ENCODE results near the gene MYL3.

The MYL3 gene

GRCh38 chr3:46882377-46883053 is 19.3 kb upstream of the MYL3 start:
- peak; percentile 76 for DNase-seq

DNA sequence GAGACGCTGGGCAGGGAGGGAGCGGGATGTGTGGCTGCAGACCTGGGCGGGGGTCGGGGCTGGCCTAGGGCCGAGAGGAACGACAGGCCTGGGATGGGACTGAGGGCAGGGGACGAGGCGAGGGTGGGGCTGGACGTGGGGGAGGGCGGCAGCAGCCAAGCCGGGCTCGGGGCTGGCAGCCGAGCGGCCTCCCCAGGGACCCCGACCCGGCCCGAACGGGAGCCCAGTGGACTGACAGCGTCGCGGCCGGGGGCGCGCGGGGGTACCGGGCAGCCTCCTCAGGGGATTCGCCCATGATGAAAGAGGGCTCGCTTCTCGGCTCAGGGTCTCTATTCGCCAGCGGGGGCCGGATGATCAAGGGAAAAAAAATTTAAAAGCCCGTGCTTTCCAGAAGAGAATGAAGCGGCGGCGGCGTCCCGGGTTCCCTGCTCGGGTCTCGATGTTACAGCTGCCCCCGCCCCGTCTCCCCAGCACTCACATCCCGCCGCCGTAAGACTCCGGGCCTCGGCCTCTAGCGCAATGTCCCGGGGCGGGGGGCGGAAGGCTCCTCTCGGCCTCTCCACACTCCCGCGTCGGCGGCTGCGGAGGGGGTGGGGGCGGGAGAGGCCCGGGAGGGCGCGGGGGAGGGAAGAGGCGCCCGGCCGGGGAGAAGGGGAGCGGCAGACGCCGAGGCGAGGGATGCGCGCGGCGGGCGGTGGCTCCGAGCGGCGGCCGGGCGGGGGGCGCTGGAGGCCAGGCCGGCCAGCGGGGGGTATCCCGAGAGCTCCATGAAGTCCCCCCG is 18.5 kb upstream of the MYL3 start:
- DNase-seq, result peak; percentile 72

DNA sequence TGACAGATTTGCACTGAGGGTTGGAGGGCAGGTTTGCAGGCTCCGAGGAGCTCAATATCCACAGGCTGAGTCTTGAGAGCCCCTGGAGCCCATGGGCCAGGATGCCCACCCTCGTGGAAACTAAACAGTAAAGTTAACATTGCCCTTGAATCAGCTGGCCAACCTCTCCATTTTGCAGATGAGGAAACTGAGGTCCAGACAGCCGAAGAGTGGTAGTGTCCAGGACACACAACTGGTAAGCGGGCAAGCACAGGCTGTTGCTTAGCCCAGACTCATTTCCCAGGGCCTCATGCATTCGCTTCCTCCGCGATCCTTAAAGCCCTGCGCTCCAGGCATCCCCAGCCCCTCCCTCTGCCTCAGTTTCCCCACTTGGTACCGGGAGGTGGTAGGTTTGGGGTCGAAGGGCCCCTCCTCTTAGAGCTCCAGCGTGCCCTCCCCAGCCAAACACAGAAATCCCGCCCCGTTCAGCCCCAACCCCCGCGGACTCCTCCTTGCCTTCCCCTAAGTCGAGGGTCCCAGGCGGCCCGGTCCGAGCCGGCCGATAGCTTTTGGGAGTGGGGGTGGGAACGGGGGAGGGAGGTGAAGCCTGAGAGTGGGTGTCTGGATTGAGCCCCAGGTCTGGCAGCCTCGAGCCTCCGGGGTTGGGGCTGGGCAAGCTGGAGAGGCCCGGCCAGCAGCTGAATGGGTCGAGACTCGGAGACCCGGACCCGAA is 17.8 kb upstream of the MYL3 start:
- DNase-seq, result no peak

DNA sequence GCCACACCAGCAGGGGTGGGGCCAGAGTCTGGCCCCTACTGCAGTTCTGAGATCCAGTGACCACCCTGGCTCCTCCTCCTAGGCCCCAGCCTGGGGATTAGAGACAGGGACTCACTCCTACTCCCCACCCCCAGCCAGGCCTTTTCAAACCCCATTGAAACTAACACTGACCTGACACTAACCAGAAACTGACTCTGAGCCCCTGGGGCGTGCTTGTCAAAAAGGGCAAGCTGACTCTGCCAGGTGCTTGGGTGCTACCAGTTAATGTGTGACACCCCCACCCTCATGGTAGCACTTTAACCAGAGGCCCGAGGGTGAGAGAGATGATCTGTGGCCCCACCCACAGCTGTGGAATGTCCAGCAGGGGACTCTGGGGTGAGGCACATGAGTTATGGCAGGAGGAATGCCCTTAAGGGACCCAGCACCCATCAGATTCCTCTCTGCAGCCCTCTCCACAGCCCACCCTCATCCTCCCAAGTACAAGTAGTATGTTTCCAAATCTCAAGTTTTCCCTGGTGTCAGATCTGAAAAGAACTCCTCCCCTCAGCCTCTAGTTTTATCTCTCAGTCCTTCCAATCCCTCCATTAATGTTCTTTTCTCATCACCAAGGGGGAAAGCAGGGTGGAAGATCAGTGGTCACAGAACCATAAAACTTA is 15.7 kb upstream of the MYL3 start:
- DNase-seq, result no peak

GRCh38 chr3:46877406-46878125 is 14.3 kb upstream of the MYL3 start, which contains the start of gene PTH1R:
Gene PTH1R, plus strand, starts transcription at chr3:46877721. Its CDS starts 5,839 bp downstream, at chr3:46883560.
- no peak for DNase-seq

DNA sequence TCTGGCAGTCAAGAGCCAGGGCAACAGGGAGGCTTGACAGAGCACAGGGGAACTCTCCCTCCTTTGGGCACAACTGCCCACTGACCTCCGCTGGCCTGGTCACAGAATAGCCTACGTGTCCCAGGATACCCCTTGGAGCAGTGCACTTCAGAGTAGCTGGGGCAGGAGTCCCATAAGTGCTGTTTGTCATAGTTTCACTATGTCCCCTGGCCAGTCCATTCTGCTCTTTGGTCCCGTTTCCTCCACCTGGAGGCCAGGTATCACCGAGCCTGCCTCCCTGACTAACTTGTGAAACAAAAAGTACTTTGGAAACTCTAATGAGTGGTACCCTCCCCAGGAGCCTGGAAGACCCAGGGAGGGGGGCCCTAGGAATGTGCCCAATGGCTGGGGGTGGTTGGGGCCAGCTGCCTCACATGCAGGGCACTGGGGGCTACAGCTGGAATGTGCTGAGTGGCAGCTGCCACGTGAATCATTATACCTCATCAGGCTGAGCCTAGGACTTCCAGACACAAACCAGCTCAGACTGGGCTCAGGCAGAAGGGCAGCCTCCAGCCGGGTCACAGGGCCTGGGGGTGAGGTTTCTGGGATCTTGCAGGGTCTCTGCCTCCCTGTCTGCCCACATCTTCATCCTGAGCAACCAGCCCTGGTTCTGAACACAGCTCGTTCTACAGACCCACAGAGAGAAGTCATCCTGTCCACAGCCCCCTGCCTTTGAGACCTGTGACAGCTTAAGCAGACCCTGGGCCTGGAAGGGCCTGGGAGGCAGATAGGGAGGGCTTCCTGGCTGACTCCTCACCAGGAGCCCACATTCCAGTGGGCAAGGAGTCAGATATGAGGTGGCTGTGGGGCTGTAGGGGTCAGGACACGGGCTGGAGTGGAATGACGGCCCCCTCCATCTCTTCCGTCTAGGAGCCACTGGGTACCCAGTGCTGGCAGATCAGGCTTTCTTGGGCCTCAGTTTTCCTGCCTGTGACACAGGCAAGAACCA is 13.4 kb upstream of the MYL3 start:
- DNase-seq, result no peak

DNA sequence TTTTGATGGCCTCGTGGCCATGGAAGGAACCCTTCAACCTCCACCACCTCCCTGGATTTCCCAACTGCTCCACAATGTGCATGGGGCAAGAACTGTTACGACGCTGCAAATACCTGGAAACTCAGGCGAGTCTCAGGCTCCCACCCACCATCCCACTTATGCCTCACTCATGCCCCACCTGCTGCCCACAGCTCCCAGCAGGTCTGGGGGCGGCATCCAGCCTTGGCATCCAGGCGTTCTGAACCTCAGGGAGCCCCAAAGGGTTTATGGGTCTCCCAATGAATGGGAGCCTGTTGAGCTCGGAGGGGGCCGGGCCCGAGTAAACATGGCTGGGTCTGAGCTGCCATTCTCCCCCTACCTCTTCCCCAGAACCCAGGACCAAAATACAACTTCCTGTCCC is 12.3 kb upstream of the MYL3 start:
- no peak for DNase-seq

DNA sequence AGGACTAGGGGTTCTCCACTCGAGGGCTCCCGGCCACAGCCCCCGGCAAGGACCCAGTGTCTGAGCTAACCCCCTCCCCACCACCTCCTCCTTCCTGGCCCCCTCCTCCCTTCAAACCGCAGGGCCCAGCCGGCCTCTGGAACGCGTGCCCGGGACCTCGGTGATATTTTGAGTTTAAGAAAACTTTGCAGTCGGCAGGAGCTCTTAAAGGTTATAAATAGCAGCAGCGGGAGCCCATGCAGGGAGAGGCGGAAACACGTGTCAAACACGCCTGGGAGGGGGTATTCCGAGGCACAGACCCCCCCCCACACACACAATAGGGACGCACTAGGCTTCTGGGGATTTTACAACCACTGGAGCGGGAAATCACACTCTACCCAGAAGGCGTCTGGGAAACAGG is 11.2 kb upstream of the MYL3 start:
- peak; percentile 80 for DNase-seq

DNA sequence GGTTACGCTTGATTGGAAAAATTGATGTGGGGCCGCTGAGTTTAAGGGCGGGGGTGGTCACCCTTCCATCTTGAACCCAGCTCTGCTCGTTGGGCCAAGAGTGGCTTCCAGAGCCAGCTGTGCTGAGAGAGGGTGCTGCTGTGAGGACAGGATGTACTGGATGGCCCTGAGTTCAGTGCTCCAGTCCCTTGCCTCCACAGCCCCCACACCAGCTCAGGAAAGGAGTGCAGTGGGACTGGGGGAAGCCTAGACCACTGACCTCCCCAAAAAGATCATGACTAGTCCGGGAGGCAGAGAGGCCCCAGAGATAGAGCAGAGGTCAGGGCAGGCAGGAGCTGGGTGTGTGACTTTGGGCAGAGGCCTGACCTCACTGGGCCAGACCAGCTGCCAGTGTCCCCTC is 10.3 kb upstream of the MYL3 start:
- no peak for DNase-seq

DNA sequence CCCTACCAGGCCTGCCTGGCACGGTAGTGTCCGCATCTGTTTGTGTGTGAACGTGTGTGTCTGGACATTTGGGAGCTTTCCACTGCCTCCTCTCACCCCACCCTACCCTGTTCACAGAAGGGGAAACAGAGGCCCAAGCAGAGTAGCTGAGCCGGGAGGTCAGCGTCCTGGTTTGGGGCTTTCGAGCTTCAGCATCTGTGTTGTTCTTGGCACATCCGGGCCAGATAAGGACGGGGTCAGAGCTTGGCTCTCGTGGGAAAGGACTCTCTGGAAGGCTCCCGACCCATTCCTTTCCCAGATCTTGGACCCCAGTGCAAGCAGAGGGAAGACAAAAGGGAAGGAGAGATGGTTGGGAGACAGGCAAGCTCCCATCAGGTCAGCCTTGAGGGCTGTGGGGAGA is 8.0 kb upstream of the MYL3 start:
- no peak for DNase-seq

DNA sequence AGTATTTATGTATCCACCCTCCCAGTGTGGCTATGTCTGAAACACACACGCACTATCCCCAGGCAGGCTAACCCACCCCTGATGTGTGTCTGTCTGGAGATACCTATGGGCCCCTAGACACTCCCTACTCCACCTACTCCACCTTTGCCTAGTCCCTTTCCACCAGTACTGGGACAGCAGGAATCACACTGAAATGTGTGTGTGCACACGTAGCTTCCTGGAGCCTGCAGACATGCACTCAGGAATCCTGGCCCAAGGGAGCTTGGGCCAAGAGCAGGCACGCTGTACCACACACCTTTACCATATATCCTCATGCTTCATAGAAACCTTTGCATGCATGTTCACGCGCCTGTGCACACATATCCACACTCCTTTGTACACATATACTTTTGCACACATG is 7.4 kb upstream of the MYL3 start:
- no peak for DNase-seq

GRCh38 chr3:46869440-46869839 is 6.2 kb upstream of the MYL3 start:
- DNase-seq, result no peak

DNA sequence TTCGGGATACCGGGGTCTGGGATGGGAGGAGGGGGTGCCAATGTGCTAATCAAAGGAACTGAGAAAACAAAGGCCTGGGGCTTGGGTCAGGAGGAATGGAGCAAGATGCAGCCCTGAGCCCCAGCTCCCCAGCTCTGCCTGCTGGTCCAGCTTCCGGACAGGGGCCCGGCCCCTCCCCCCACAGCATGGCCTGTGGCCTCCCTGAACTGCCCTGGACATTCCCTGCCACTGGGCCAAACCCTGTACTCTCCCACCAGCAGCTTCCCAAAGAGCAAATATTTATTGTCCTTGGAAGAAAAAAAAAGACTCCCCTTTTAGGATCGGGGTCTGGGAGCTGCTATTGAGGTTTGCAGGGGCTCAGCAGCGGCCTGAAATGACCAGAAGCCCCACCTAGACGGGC is 5.7 kb upstream of the MYL3 start:
- DNase-seq, result no peak

DNA sequence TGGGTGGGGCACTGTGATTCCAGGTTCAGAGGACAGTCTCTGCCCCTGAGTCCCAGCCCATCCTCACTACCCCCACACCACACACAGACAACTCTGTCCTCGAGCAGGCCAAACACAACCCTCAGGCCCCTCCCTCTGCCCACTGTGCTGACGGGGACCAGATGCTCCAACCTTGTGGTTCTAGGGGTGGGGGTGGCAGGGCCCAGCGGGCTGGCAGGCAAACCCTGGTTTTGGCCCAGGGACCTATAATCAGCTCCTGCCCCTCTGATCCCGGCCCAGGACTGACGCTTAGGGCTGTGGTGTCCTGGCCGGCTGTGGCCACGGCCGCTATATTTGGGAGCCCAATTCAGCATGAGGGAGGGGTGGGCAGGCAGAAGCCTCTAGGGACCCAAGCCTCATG is 5.0 kb upstream of the MYL3 start:
- peak; percentile 84 for DNase-seq

DNA sequence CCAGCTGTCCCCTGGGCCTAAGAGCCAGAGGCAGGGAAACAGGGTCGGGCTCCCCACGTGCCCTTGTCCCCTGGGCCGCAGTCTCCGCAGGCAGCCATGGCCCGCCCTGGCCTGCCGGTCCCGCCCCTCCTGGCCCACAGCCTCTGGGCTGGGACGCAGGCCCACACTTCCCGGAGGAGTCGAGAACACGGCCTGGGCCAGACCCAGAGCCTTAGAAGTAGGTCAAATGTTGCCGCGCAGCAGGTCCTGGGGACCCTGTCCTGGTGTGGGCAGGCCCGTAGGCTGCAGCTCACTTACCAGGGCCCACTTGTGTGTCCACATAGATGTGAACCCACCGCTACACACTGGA is 4.3 kb upstream of the MYL3 start:
- DNase-seq, result peak; percentile 91

- DNase-seq, result peak; percentile 85
Measured at GRCh38 chr3:46866720-46867549, 3.7 kb upstream of the MYL3 start.

DNA sequence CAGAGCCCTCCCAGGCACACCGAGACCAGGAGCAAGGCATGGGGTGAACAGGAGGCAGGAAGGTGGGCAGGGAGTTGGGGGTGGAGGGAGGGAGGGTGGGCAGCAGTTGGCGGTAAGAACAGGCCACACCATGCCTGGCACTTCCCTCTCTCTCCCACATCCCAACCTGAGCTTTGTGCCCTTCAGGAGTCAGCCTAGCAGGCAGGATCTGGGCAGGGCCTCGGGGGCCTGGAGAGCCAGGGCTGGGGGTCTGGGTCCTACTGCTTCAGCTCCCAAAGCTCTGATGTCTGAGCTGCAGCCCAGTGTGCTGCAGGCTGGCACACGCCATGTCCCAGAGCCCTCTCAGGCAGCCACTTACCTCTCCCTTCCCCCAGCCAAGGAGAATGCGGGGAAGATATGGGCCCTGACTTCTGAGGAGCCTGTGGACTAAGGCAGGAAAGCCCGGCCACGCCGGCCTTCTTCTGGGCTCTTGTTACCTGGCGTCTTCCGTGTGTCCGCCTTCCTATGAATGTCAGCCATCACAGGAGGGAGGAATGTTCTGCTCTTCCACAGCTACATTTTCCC is 2.9 kb upstream of the MYL3 start:
- no peak for DNase-seq

- no peak for DNase-seq
Measured at GRCh38 chr3:46865546-46865945, 2.3 kb upstream of the MYL3 start.

DNA sequence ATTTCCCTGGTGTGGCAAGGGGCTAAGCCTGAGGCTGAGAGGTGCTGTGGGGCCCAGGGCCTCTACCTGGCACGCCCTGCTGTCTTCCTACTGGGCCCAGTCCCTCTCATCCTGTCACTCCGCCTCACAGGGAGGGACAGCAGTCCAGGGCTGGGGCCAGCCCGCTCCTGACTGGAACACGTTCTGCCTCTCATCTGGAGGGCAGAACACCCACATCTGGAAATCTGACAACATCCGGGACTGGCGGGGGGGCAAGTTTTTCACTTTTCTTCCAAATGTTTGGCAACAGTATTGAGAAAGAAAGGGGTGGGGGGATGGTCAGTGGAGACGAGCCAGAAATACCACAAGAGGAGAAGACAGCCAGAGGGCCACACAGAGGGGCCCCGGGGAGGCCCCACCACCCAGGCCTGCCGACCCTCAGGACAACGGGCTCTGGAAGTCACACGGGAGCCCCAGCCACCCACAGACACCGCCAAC is 1.8 kb upstream of the MYL3 start:
- DNase-seq, result peak; percentile 66
